ENCODE data around the gene ZNF226. TPM values are rescaled to one million over a fixed set of nuclear protein-coding genes. Genes with fewer than 3 reads are reported as not detected.

The ZNF226 gene
- total RNA-seq, 4 donors from 2014 or later = 14.7 to 28.2 (median 20.5) TPM

GRCh38 chr19:44176590-44176989, 11.7 kb downstream of the ZNF226 start:
- H3K4me1 ChIP-seq = no peaks in the 10 kb centered on the region
- H3K9me3 ChIP-seq = peaks cover 5 to 100% (median 19%) of the 10 kb centered on the region in 3 donors
- WGBS, 2 donors (ENCODE audit: low coverage in 1 of 2) = 88 to 97% methylated on average over 3 of the region's 3 CpGs
- H3K36me3 ChIP-seq = peaks cover 50 to 61% of the 10 kb centered on the region in 2 donors
- TF ChIP-seq POLR2A (IDR thresholded peaks at IDR 0.05) = no peak
- no peak for TF ChIP-seq EP300 (IDR thresholded peaks at IDR 0.05)
- no peak for TF ChIP-seq POLR2AphosphoS5 (IDR thresholded peaks at IDR 0.05)
- TF ChIP-seq CTCF (IDR thresholded peaks at IDR 0.05) = no peak
- H3K27ac ChIP-seq = no peak overlapping the region
- H3K4me3 ChIP-seq = no peak overlapping the region
- H3K27me3 ChIP-seq = no peaks in the 10 kb centered on the region
- no peak for ATAC-seq

- H3K4me3 ChIP-seq = no peak overlapping the region
- H3K4me1 ChIP-seq = no peaks in the 10 kb centered on the region
- H3K27me3 ChIP-seq = no peaks in the 10 kb centered on the region
- no peak for TF ChIP-seq EP300 (IDR thresholded peaks at IDR 0.05)
- TF ChIP-seq POLR2AphosphoS5 (IDR thresholded peaks at IDR 0.05) = no peak
- TF ChIP-seq CTCF (IDR thresholded peaks at IDR 0.05) = no peak
- TF ChIP-seq POLR2A (IDR thresholded peaks at IDR 0.05) = no peak
- peaks cover 5 to 98% (median 11%) of the 10 kb centered on the region in 3 donors for H3K9me3 ChIP-seq
- no peak overlapping the region for H3K27ac ChIP-seq
- ATAC-seq = no peak
- H3K36me3 ChIP-seq = peaks cover 6 to 17% of the 10 kb centered on the region in 2 donors
Observed at GRCh38 chr19:44180968-44181367, 16.1 kb downstream of the ZNF226 start.

GRCh38 chr19:44182145-44182544, 17.2 kb downstream of the ZNF226 start:
- peaks cover 0 to 5% of the 10 kb centered on the region in 2 donors for H3K36me3 ChIP-seq
- peaks cover 2 to 91% (median 5%) of the 10 kb centered on the region in 3 donors for H3K9me3 ChIP-seq
- no peak for ATAC-seq
- no peak overlapping the region for H3K4me3 ChIP-seq
- TF ChIP-seq CTCF (IDR thresholded peaks at IDR 0.05) = no peak
- TF ChIP-seq EP300 (IDR thresholded peaks at IDR 0.05) = no peak
- no peak for TF ChIP-seq POLR2AphosphoS5 (IDR thresholded peaks at IDR 0.05)
- TF ChIP-seq POLR2A (IDR thresholded peaks at IDR 0.05) = no peak
- H3K4me1 ChIP-seq = no peaks in the 10 kb centered on the region
- H3K27me3 ChIP-seq = no peaks in the 10 kb centered on the region
- H3K27ac ChIP-seq = no peak overlapping the region
- WGBS, 2 donors (ENCODE audit: low coverage in 1 of 2) = 71 to 74% methylated on average over 3 to 6 of the region's 10 CpGs

- H3K36me3 ChIP-seq = no peaks in the 10 kb centered on the region
- H3K27ac ChIP-seq = no peak overlapping the region
- peaks cover 0 to 53% (median 0%) of the 10 kb centered on the region in 3 donors for H3K9me3 ChIP-seq
- ATAC-seq = no peak
- H3K27me3 ChIP-seq = no peaks in the 10 kb centered on the region
- TF ChIP-seq POLR2AphosphoS5 (IDR thresholded peaks at IDR 0.05) (no peak), POLR2A (IDR thresholded peaks at IDR 0.05) (no peak), CTCF (IDR thresholded peaks at IDR 0.05) (no peak), EP300 (IDR thresholded peaks at IDR 0.05) (no peak)
- H3K4me1 ChIP-seq = no peaks in the 10 kb centered on the region
- no peak overlapping the region for H3K4me3 ChIP-seq
- WGBS, 2 donors (ENCODE audit: low coverage in 1 of 2) = 98% methylated on average over 6 of the region's 6 CpGs; no CpG with 5 or more reads in 1 of the 2 donors
Observed at GRCh38 chr19:44190020-44190419, 25.1 kb downstream of the ZNF226 start.

GRCh38 chr19:44192127-44192526, 27.2 kb downstream of the ZNF226 start:
- Histone ChIP-seq H3K27ac (no peak overlapping the region), H3K27me3 (no peaks in the 10 kb centered on the region), H3K36me3 (no peaks in the 10 kb centered on the region), H3K4me3 (no peak overlapping the region), H3K9me3 (peaks cover 0 to 51% (median 0%) of the 10 kb centered on the region in 3 donors), H3K4me1 (no peaks in the 10 kb centered on the region)
- WGBS, 2 donors (ENCODE audit: low coverage in 1 of 2) = 53 to 61% methylated on average over 5 of the region's 5 CpGs
- no peak for TF ChIP-seq POLR2AphosphoS5 (IDR thresholded peaks at IDR 0.05)
- TF ChIP-seq CTCF (IDR thresholded peaks at IDR 0.05) = no peak
- TF ChIP-seq EP300 (IDR thresholded peaks at IDR 0.05) = no peak
- TF ChIP-seq POLR2A (IDR thresholded peaks at IDR 0.05) = no peak
- no peak for ATAC-seq

Measured in gastroesophageal sphincter (tissue), 4 donors.